ENCODE measurements around the gene L3MBTL4.
"Not testable (repeated sequence)": the region's sequence is repeated elsewhere in the genome, so short reads cannot be mapped to it uniquely, and the experiment has no call there.

L3MBTL4 gene

GRCh38 chr18:6119761-6120160 lies 294.9 kb downstream of the L3MBTL4 start:
- in situ Hi-C loops (cut with MboI; ENCODE audit: low sequenced_read_pairs): no loop called here

DNA sequence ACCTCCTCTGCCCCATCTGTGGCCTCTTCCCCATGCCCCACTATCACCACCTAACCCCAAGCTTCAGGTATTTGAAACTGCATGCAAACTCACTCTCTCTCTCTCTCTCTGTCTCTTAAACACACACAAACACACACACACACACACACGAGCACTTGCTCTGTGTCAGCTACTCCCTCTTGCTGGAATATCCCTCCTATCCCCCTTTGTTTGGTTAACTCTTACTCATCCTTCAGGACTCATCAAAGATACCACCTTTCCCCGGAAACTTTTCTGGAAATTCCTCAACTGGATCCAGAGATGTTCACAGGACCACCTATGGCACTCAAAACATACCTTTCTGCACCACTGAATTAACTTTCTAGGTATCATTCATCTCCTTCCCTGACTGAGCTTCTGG lies 296.6 kb downstream of the L3MBTL4 start:
- in situ Hi-C loops (cut with MboI; ENCODE audit: low sequenced_read_pairs): no loop called here

- in situ Hi-C loops (cut with MboI; ENCODE audit: low sequenced_read_pairs): no loop called here
Observed at GRCh38 chr18:6115710-6116109, 299.0 kb downstream of the L3MBTL4 start.

DNA sequence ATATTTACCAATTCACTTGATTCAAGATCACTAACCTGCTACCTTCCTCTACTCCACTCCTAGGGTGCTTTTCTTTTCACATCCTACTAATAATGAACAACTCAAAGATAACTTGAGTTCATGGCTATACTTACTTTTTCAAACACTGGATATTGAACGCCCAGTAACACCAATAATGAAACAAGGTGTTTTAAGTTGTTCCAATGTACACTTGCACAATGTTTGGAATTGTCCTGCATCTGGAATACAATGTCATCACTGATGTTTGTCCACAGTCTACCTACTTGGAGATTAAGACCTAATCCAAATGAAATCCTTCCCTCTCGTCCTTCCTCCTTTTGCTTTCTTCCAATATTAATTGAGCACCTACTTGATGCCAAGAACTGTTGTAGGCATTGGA lies 301.1 kb downstream of the L3MBTL4 start:
- in situ Hi-C loops (cut with MboI; ENCODE audit: low sequenced_read_pairs): no loop called here

DNA sequence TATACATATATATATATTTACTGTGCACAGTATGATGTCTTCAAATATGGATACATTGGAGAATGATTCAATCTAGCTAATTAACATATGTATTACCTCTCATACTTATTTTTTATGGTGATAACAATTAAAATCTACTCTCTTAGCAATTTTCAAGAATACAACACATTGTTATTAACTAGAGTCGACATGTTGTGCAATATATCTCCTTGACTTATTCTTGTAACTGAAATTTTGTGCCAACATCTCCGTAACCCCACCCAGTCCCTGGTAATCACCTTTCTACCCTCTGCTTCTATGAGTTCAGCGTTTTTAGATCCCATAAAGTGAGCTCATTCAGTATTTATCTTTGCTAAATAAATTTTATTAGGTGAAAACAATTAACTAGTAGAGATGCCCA lies 303.0 kb downstream of the L3MBTL4 start:
- in situ Hi-C loops (cut with MboI; ENCODE audit: low sequenced_read_pairs): no loop called here

DNA sequence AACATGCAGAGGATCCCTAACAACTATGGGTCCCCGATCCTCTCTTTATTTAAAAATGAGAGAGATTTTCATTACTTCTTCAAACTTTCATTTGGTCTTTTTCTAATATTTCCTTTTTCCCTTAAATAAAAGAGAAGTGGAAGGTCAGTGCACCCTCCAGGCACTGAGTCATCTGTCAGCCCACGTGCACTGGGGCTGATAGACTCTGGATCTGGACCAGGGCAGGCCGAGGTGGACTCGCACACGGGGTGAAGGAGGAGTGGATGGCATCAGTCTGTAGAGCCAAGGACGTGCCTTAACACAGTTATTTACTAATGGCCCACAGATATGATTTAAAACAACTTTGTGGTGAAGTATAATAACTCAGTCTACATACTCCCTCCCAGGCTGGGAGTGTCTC lies 305.0 kb downstream of the L3MBTL4 start:
- in situ Hi-C loops (cut with MboI; ENCODE audit: low sequenced_read_pairs): no loop called here

GRCh38 chr18:6107794-6108193 lies 306.9 kb downstream of the L3MBTL4 start:
- in situ Hi-C loops (cut with MboI; ENCODE audit: low sequenced_read_pairs): no loop called here

DNA sequence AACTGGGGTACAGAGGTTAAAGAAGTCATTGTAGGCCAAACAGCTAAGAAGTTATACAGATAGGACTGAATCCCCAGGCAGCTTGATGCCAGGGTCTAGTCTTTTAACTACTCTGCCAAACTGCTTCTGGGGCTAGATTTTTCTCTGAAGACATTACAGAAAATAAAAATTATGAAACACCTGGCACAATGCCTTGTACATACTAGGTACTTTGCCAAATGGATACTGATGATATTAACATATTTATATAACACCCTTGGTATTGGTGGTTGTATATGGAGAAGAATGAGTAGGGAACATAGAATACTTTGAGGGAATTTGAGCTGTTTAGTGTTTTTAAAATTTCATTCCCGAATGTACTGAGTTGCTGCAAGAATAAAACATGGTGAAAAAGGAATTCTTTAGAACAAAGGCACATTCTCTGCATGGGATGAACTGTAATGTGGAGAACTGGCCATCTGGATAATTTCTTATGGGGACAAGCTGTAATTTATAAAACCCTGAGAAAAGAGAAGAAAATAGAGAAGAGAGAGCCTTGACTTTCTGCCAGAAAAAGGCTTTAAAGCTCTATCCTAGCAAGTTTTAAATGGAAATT lies 308.5 kb downstream of the L3MBTL4 start:
- in situ Hi-C loops (cut with MboI; ENCODE audit: low sequenced_read_pairs): no loop called here

DNA sequence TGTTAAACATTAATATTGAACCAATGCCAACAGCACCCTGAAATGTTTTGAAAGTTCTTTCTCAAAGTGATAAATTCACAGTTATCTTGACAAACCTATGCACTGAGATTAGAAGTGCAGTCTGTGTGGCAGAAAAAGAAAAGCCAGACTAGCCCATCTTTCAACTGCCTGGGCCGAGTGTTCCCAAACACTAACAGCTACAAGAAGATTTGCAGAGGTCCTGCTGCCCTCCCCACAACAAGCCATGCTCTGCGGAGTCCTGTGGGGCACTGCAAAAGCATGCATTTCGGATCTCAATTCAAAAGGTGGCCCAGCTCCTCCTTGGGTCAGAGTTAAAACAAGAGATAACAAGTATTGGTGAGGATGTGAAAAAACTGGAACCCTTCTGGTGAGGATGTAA lies 311.0 kb downstream of the L3MBTL4 start:
- in situ Hi-C loops (cut with MboI; ENCODE audit: low sequenced_read_pairs): no loop called here

- in situ Hi-C loops (cut with MboI; ENCODE audit: low sequenced_read_pairs): no loop called here
Observed at GRCh38 chr18:6096730-6097129, 318.0 kb downstream of the L3MBTL4 start.

- in situ Hi-C loops (cut with MboI; ENCODE audit: low sequenced_read_pairs): no loop called here
Observed at GRCh38 chr18:6088432-6088831, 326.3 kb downstream of the L3MBTL4 start.

DNA sequence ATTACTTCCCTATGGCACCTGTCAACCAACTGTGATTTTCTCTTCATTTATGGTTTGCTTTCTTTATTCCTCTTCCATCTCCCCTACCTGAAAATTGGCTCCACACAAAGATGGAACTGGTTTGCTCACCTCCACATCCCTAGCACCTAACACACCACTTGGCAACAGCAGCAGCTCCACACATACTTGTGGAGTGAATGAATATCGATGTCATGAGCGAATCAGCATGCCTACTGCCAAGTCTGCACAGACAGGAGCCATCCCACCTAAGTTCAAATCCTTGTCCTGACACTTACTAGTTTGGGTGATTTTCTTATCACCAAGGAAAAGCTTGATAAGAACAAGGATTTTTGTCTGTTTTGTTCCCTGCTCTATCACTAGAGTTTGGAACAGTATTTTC lies 328.0 kb downstream of the L3MBTL4 start:
- in situ Hi-C loops (cut with MboI; ENCODE audit: low sequenced_read_pairs): no loop called here

GRCh38 chr18:6079406-6079805 lies 335.3 kb downstream of the L3MBTL4 start:
- in situ Hi-C loops (cut with MboI; ENCODE audit: low sequenced_read_pairs): no loop called here

GRCh38 chr18:6078877-6079276 lies 335.8 kb downstream of the L3MBTL4 start:
- in situ Hi-C loops (cut with MboI; ENCODE audit: low sequenced_read_pairs): no loop called here

GRCh38 chr18:6072423-6072822 lies 342.3 kb downstream of the L3MBTL4 start:
- in situ Hi-C loops (cut with MboI; ENCODE audit: low sequenced_read_pairs): not testable (repeated sequence)

DNA sequence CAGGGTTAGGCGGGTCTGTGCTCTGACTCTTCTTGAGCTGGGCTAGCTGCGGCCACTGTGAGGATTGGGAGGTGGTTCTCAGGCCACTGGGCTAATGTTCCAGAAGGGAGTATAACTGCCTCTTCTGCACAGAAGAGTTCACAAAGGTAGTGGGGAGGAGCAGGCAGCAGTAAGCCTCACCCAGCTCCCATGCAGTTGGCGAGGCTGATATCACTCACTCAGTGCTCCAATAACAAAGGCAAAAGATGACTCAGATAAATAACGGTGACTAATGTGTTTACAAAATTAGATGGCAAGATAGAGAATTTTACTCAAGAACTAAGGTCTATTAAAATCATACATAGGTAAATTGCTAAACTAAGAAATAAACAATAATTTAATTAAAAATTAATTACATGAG lies 345.2 kb downstream of the L3MBTL4 start:
- in situ Hi-C loops (cut with MboI; ENCODE audit: low sequenced_read_pairs): no loop called here

DNA sequence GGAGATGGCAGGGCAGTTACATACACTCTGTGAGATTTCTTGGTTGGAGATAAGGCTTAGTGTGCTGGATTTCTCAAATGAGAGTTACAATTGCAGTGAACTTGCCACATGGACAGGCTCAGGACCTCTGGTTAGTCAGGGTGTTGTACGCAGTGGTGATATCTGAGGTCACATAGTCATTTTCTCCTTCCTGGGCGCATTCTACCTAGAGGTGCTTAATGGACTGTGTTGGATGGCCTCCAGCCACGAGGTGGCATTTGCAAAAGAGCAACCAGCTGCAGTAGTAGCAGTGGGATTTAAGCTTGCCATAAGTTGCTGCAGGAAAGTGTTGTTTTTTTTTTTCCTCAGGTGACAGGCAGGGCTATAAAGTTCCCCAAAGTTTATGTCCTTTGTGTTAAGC lies 345.6 kb downstream of the L3MBTL4 start:
- in situ Hi-C loops (cut with MboI; ENCODE audit: low sequenced_read_pairs): no loop called here

DNA sequence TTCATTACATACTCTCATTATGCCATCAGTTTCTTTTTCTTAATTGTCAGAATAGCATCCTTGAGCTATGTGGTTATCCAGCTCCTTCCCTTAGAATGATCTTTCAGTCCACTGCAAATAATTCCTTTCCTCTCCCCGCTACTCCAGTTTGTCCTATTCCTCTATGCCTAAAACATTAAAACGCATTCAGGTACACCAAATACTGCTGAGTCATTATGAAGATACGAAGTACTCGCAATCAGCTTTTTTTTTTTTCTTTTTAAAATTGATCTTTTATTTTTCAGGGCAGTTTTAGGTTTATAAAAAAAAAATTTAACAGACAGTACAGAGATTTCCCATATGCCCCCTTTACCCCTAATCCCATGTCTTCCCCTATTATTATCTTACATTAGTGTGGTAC lies 354.6 kb downstream of the L3MBTL4 start:
- in situ Hi-C loops (cut with MboI; ENCODE audit: low sequenced_read_pairs): no loop called here

GRCh38 chr18:6059551-6059950 lies 355.2 kb downstream of the L3MBTL4 start:
- in situ Hi-C loops (cut with MboI; ENCODE audit: low sequenced_read_pairs): no loop called here

DNA sequence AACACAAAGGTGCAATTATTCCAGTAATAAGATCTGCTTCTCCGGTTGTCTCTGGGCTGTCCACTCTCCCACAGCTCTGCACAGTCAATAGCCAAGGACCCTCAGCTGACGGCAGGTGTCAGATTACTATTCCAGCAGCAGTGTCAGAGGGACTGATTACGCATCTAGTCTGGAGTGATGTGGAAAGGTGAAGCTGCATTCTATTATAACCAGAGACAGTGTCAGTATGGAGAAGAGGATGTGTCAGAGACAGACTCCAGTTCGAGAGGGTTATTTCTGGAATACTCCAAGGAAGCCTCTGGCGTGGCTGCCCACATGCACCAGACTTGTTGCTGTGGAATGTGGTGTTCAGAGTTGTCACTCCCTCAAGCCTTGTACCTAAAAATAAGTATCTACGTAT lies 355.8 kb downstream of the L3MBTL4 start:
- in situ Hi-C loops (cut with MboI; ENCODE audit: low sequenced_read_pairs): no loop called here

DNA sequence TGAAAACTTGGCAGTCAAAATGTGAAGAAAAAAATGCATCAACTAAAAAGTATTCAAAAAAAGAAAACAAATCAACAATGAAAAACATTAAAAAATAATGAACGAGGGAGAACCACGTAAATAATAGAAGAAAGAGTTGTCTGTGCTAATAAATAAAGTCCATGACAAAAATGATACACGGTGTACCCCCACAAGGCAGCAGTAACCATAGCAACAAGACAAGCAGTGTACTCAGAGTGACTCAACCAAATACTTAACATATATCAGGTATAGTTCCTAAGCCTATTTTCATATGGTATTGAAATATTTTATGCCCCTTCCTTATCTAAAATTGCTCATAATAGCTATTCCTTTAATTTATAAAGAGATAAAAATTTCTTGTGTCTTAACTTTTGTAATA lies 357.1 kb downstream of the L3MBTL4 start:
- in situ Hi-C loops (cut with MboI; ENCODE audit: low sequenced_read_pairs): no loop called here

- in situ Hi-C loops (cut with MboI; ENCODE audit: low sequenced_read_pairs): no loop called here
Observed at GRCh38 chr18:6056171-6056910, 358.4 kb downstream of the L3MBTL4 start.

DNA sequence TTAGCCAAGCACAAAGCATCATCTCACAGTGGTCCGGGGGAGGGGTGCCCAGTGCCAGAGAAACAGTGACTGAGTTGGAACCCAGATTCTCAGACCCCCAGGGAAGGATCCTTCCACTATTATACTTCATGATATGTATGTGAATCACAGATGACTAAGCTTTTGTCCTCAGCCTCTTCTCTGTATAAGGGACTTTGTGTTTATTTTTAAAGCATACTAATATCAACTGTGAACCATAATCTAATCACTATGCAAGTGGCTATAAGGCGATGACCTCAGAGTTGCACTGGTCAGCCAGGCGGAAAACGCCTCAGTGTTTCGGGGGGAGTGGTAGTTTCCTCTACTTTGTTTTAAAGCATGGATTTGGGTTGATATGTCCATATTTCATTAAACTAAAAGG lies 359.0 kb downstream of the L3MBTL4 start:
- in situ Hi-C loops (cut with MboI; ENCODE audit: low sequenced_read_pairs): no loop called here
